LNCAP (cell line): Measurements from ENCODE around the gene ITIH1.

Experiments
- TF ChIP-seq, protein P1 (sequence below): fragments of 450-650 bp; IDR thresholded peaks from 2 replicates; pipeline ENCODE4 v1.5.1; 2017; ENCODE audit warnings: mild to moderate bottlenecking

ITIH1 gene

DNA sequence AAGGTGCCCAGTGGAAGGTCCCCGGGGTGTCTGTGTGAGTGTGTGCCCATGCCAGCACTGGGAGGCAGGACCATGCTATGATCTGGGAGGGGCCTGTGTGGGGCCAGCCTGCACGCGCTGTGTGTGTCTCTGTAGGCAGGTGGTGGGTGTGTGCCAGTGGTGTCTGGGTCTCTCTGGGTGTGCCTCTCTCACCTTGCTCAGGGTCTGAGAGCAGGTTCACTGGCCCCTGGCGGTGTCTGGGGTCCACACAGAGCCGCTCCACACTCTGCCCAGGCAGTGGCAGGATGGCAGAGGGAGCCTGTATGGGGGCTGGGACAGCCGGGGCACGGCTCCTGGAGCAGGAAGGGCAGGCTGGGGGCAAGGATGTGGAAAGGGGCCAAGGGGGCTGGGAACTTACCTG lies 40.5 kb downstream of the ITIH1 start:
- TF ChIP-seq, protein P1, sequence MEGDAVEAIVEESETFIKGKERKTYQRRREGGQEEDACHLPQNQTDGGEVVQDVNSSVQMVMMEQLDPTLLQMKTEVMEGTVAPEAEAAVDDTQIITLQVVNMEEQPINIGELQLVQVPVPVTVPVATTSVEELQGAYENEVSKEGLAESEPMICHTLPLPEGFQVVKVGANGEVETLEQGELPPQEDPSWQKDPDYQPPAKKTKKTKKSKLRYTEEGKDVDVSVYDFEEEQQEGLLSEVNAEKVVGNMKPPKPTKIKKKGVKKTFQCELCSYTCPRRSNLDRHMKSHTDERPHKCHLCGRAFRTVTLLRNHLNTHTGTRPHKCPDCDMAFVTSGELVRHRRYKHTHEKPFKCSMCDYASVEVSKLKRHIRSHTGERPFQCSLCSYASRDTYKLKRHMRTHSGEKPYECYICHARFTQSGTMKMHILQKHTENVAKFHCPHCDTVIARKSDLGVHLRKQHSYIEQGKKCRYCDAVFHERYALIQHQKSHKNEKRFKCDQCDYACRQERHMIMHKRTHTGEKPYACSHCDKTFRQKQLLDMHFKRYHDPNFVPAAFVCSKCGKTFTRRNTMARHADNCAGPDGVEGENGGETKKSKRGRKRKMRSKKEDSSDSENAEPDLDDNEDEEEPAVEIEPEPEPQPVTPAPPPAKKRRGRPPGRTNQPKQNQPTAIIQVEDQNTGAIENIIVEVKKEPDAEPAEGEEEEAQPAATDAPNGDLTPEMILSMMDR: no peak

GRCh38 chr3:52819936-52820335 lies 42.5 kb downstream of the ITIH1 start:
- TF ChIP-seq, protein P1: no peak

GRCh38 chr3:52820736-52821135 lies 43.3 kb downstream of the ITIH1 start:
- TF ChIP-seq, protein P1: peak; percentile 76

DNA sequence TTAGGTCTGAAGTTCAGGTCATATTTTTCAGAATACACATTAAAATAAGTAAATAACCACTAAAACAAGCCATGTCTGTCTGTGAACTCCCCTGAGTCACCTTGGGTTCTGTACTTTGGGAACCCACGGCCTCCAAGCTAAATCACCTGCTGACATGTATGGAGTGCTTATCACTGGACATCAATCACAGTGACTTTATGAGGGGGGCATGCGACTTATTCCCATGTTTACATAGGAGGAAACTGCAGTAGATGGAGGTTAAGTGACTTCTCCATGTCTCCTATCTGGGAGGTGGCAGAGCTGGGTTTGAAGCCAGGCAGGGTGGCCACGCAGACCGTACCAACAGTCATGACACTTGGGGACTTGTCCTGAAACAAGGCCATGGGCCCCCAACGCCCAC lies 45.0 kb downstream of the ITIH1 start:
- TF ChIP-seq, protein P1: no peak

GRCh38 chr3:52824037-52824436 lies 46.6 kb downstream of the ITIH1 start:
- TF ChIP-seq, protein P1: no peak

GRCh38 chr3:52827441-52827840 lies 50.0 kb downstream of the ITIH1 start:
- TF ChIP-seq, protein P1: no peak

- TF ChIP-seq, protein P1: no peak
These were observed 50.5 kb downstream of the ITIH1 start for GRCh38 chr3:52827866-52828376.

GRCh38 chr3:52829482-52829881 lies 52.1 kb downstream of the ITIH1 start:
- TF ChIP-seq, protein P1: no peak
